HG02943 (cell line): ENCODE measurements around the gene FATE1.
"Not testable (repeated sequence)": the region's sequence is repeated elsewhere in the genome, so short reads cannot be mapped to it uniquely, and the experiment has no call there.

Experiments used
- ATAC-seq: cut with Tn5 transposase; IDR thresholded peaks from one replicate; pipeline ENCODE4 v1.9.1; 2021; ENCODE audit warnings: mild to moderate bottlenecking, low read depth, moderate library complexity; ENCODE audit not compliant: unreplicated experiment

The FATE1 gene

GRCh38 chrX:151715752-151716151 is at the start of gene FATE1:
FATE1 (plus strand) TSS chrX:151716035; CDS start chrX:151716120, 85 bp downstream.
- no peak for ATAC-seq

GRCh38 chrX:151675121-151675746 is 40.6 kb upstream of the FATE1 start:
- no peak for ATAC-seq

- no peak for ATAC-seq
Measured at GRCh38 chrX:151676196-151676595, 39.6 kb upstream of the FATE1 start.

GRCh38 chrX:151679798-151680402 is 35.9 kb upstream of the FATE1 start:
- no peak for ATAC-seq

GRCh38 chrX:151680805-151681204 is 35.0 kb upstream of the FATE1 start:
- peak; percentile 96 for ATAC-seq

- ATAC-seq = no peak
Measured at GRCh38 chrX:151687635-151688034, 28.2 kb upstream of the FATE1 start.

GRCh38 chrX:151688695-151689094 is 27.1 kb upstream of the FATE1 start:
- ATAC-seq = no peak

- ATAC-seq = no peak
Measured at GRCh38 chrX:151692825-151693224, 23.0 kb upstream of the FATE1 start.

GRCh38 chrX:151694121-151694520 is 21.7 kb upstream of the FATE1 start:
- no peak for ATAC-seq

- no peak for ATAC-seq
Measured at GRCh38 chrX:151694661-151695582, 20.9 kb upstream of the FATE1 start, which contains the start of gene PRRG3. PRRG3 (plus strand) TSS chrX:151695458; CDS start chrX:151698815, 3,357 bp downstream.

GRCh38 chrX:151695583-151696340 is 20.1 kb upstream of the FATE1 start:
- ATAC-seq = no peak

GRCh38 chrX:151697082-151697481 is 18.8 kb upstream of the FATE1 start:
- ATAC-seq = not testable (repeated sequence)

GRCh38 chrX:151697522-151697921 is 18.3 kb upstream of the FATE1 start:
- no peak for ATAC-seq

GRCh38 chrX:151698485-151698884 is 17.4 kb upstream of the FATE1 start:
- ATAC-seq = no peak

- no peak for ATAC-seq
Measured at GRCh38 chrX:151699746-151700145, 16.1 kb upstream of the FATE1 start.

GRCh38 chrX:151700581-151700980 is 15.3 kb upstream of the FATE1 start:
- no peak for ATAC-seq

- no peak for ATAC-seq
Measured at GRCh38 chrX:151701071-151701470, 14.8 kb upstream of the FATE1 start.

- no peak for ATAC-seq
Measured at GRCh38 chrX:151701531-151701930, 14.3 kb upstream of the FATE1 start.

GRCh38 chrX:151702026-151702714 is 13.7 kb upstream of the FATE1 start:
- ATAC-seq = no peak
